HUDEP-2 (cell line): ENCODE measurements around the gene MBD4.
"Not testable (repeated sequence)": the region's sequence is repeated elsewhere in the genome, so short reads cannot be mapped to it uniquely, and the experiment has no call there.

Experiments used
- DNase-seq, 76 experiments: peaks; one replicate each; lab custom pipeline; 2025; ENCODE audit not compliant: unreplicated experiment in 76 of 76; lab: John Stamatoyannopoulos, UW

The MBD4 gene

DNA sequence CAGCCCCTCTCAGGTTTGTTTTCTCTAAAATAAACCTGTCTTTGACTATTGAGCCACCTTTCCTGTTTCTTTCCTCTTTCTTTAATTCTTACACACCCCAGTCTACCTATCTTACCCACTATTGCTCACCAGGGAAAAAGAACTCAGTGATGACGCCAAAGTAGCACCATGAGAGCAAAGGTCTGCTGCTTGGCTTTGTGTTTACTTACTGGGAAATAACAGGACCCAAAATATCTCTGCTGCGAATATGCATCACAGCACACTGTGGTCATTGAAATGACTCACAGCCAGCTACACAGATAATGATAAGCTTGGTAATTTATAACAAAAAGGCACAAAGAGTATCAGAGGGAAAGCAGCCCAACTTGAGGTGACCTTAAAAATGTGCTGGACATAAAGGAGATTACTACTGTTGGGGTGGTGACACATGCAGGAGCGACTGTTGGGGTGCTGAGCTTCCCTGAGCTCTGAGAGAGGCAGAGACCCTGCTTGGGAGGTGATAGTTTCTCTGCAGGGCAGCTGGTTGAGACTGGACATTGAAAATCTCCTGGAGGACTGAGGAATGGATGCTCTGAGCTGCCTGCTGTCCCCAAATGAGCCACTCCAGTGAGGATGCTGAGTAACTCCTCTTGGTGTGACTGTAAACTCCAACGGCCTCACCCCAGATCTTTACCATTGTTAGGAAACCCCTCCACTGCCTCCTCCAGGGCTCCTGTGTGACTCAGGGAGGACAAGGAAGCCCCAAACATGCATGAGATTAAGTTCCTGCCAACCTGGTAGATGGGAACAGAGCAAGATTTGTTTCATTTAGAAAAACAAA, 25.9 kb downstream of the MBD4 start:
- peak in 29 of 76 experiments; percentile 2 to 60 (median 27) for DNase-seq

DNA sequence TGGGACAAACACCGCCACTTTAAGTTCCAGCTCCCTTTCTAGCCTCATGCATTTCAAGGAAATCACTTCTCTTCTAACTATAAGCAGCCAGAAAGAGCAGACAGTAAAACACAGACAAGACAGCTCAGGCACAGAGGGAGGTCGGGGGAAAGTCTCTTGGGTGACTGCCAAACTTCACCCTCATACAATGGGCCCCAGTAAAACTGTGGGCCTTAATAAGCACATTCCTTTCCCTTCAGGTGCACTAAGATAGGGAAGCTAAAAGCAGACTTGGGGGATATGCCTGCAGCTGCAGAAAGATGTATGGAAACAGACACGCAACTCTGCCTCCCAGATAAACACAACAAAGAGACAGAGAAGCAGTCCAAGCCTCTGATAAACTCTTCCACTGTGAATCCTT, 26.5 kb downstream of the MBD4 start:
- not testable (repeated sequence) for DNase-seq

DNA sequence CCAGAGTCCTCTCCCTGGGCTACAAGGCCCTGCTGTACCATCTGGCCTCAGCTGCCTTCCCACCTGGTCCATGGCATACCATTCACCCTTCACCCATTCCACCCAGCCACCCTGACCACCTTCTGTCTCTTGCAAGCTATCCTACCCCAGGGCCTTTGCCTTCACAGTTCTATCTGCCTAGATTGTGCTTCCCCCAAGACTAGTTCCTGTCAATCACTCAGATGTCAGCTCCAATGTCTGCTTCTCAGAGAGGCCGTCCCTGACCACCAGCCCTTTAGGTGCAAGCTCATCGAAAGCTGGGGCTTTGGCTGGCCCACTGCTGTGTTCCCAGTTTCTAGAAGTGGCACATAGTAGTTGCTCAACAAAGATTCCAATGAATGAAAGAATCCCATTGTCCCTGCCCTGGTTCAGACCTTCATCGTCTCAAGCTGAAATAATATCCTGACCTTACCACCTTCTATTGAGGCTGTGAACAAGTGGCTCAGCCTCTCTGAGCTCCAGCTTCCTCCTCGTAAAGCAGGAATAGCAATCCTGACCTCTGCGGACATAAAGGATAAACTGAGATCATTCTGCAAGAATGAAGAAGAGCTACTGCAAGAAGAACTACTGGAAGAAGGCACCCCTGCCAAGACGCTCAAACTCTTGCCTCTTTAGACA, 27.1 kb downstream of the MBD4 start:
- DNase-seq, result no peak

DNA sequence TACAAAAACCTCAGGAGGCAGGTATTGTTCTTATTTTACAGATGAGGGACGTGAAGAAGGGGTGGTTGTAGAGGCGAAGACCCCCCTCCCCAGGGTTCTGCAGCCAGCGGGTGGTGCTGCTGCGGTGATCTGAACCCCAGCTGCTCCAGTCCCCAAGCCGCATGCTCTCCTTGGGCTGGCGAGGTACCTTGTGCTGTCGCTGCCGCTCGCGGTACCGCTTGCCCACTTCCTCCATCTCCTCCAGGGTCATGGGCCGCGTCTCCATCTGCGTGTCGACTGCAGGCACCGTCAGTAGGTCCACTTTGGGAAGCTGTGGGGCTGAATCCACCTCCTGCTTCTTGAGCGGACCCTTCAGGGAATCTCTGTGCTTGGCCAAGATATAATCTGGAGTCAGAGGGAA, 28.8 kb downstream of the MBD4 start:
- no peak for DNase-seq

GRCh38 chr3:129409541-129409940, 30.2 kb downstream of the MBD4 start:
- no peak for DNase-seq

GRCh38 chr3:129404610-129405009, 35.1 kb downstream of the MBD4 start:
- no peak for DNase-seq

GRCh38 chr3:129404130-129404529, 35.6 kb downstream of the MBD4 start:
- no peak for DNase-seq

DNA sequence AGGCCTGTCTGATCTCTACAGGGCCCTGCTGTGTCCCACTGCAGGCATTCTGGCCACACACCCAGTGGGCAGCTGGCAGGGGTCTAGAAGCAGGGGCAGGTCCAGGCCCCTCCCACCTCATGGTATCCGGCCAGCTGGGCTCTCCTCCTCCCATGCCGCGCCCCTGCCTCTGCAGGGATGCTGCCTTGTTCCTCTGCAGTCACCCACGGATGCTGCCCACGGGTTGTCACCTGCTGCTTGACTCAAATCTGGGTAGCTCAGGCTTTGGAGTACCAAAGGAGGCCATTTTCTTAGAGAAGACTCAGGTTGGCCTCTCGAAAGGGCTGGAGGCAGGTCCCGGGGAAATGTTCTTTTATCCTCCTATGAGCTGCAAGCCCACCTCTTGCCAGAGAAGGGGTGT, 36.3 kb downstream of the MBD4 start:
- DNase-seq, result no peak

DNA sequence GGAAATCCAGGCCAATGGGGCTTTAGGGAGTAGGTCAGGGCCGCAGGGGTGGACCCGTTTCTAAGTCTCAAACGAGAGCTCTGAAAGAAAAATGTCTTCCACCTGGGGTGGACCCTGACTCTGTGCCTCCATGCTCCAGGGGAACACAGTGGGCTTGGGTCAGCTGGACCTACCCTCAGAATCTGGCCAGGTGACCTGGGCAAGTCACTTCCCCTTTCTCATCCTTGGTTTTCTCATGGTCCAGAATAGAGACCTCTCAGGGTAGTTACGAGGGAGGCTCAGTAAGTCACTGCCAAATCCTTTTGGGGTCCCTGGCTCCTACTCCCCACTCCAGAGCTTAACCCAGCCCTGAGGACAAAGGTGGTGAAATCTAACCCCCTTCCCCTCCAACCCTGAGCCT, 37.1 kb downstream of the MBD4 start:
- DNase-seq, result no peak

- no peak for DNase-seq
These were observed 37.5 kb downstream of the MBD4 start for GRCh38 chr3:129402210-129402609.

- DNase-seq, result peak in 2 of 76 experiments; percentile 5 to 12
These were observed 39.8 kb downstream of the MBD4 start for GRCh38 chr3:129399895-129400357.

- DNase-seq, result peak in 74 of 76 experiments; percentile 22 to 92 (median 74)
These were observed 40.4 kb downstream of the MBD4 start for GRCh38 chr3:129399145-129399894.

GRCh38 chr3:129398803-129399144, 41.0 kb downstream of the MBD4 start:
- peak in 8 of 76 experiments; percentile 6 to 29 (median 12) for DNase-seq

GRCh38 chr3:129393760-129394564, 45.8 kb downstream of the MBD4 start:
- not testable (repeated sequence) for DNase-seq

- DNase-seq, result no peak
These were observed 46.5 kb downstream of the MBD4 start for GRCh38 chr3:129393271-129393670.

- not testable (repeated sequence) for DNase-seq
These were observed 47.5 kb downstream of the MBD4 start for GRCh38 chr3:129392106-129392887.

GRCh38 chr3:129391583-129391982, 48.2 kb downstream of the MBD4 start:
- DNase-seq, result not testable (repeated sequence)

GRCh38 chr3:129389572-129389937, 50.2 kb downstream of the MBD4 start:
- DNase-seq, result no peak

GRCh38 chr3:129388791-129389571, 50.8 kb downstream of the MBD4 start:
- not testable (repeated sequence) for DNase-seq
